Activated CD4-positive, CD25-positive, alpha-beta regulatory T cell treated with anti-CD3 and anti-CD28 coated beads, Interleukin-2, amount 50 U/mL, for 24 hours (primary cell): Measurements from ENCODE around the gene KCNQ5.

ENCODE experiments used
- ATAC-seq, 2 donors: fragments of 150-1000 bp; cut with Tn5 transposase; one replicate each; pipeline ENCODE4 v1.10.0; 2021; ENCODE audit warnings: mild to moderate bottlenecking in 1 of 2, moderate library complexity in 1 of 2

KCNQ5 gene

DNA sequence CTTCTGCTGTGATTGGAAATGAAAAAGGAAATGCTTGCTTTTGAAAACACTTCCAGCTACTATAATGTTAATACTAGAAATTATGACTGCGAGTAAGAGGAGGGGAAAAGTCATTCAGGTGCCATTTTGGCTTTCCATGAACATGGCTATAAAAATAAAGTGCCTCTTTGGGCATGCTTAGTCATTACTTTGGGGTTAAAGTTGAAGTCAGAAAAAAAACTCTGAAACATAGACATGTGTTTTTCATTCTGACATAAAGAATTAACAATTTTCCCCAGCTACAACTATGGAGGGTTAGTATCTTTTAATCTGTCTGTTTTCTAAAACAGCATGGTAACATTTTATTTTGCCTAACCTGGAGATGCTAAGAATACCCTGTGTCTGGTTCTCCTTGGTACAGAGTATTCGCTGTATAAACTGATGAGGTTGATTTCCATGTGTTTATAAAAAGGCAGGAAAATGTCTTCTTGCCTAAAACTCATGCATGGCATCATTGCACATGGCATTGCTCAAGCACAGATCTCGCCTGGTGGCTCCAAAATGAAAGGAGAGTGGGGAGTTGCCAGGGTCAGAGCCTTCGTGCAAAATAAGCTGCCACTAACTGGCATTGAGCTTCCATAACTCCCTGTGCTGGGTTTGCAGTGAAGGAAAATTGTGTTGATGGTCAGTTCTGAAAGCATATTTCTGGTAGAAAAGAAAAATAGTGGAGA is 188.9 kb downstream of the KCNQ5 start:
- ATAC-seq = no peak

DNA sequence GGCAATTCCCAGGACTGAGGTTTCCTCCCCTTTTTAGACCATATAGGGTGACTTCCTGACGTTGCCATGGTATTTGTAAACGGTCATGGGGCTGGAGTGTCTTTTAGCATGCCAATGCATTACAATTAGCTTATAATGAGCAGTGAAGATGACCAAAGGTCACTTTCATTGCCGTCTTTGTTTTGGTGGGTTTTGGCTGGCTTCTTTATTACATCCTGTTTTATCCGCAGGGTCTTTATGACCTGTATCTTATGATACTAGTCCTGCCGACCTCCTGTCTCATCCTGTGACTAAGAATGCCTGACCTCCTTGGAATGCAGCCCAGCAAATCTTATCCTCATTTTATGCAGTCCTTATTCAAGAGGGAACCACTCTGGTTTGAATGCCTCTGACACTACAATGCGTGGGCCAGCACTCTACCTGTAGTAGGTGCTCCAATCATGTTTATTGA is 190.1 kb downstream of the KCNQ5 start:
- no peak for ATAC-seq

DNA sequence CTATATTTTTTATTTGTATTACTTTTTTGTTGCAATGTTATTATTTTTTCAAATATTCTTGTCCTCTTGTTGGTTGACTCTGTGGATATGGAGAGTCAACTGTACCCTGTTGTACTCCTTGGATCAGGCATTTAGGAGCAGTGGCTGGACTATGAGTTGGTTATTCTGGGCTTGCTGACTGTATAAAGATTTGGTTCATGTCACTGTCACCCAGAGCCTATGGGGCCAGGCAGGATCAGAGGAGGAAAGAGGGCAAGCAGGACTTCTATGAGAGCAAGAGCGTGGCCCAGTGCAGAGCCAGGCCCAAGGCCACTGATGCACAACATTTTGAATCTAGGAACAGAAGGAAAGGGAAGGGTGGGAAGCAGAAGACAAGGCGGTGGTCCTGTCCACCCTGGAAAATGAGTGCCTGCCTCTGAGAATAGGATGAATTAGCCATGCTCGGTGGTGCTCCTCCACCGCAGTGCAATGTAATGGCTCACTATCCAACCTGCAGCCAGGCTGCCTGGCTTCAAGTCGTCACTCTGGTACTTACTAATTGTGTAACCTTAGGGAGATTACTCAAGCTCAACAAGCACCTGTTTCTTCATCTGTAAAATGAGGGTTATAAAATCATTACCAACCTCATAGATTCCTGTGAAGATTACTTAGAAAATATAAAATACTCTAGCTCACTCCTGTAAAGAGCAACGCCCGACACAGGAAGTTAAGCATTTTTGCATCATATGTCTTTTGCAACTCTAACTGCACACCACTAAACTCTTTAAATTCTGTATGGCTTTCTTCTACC is 192.1 kb downstream of the KCNQ5 start:
- no peak for ATAC-seq

DNA sequence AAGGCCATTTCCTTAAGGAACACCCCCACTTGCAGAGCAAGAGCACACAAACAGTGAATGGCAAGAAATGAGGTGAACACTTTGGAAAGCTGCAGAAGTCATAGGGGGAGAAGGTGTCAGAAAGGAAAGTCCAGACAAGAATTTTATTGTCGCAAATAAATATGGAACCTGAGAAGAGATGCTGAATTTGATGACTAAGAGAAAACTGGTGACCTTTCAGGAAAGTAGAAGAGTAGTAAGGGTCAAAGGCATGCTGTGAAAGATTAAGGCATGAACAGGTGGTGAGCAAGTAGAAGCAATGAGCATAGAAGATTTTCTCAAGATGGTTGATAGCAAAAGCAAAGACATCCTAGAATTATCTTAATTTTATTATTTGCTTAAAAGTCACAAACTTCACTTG is 194.2 kb downstream of the KCNQ5 start:
- ATAC-seq = no peak

DNA sequence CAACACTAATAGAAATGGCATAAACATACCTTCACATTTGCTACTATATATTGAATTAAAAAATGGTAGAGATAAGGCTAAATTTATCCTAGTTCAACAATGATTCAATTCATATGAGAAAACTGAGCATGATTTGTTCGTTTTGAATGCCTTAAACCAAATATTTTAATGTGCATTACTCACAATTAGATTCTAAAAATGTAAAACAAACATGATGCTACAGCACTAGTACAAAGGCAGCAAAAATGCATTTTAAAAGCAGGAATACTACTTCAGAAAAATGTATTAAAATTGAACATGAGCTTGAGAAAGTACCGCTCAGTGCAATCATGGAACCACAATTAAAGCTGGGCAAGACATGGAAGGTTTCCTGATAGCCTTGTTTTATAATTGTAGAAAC is 195.3 kb downstream of the KCNQ5 start:
- no peak for ATAC-seq

DNA sequence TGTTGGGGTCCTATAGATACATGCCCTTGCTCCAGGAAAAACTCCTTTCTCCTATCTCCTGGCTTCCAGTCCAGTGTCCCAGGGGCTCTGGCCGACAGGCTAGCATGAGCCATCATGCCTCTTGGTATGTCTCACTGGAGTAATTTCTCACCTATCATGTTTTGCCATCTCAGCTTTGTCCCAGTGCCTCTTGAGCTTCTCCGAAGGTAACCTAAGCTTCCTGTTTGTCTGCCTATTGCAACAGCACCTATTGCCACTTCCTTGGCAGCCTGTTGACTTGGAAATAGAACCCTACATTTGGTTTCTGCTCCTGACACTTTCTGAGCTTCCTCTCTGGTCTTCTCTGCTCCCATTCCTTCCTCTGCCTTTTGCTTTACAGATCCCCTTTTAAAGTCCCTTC is 197.7 kb downstream of the KCNQ5 start:
- no peak for ATAC-seq

DNA sequence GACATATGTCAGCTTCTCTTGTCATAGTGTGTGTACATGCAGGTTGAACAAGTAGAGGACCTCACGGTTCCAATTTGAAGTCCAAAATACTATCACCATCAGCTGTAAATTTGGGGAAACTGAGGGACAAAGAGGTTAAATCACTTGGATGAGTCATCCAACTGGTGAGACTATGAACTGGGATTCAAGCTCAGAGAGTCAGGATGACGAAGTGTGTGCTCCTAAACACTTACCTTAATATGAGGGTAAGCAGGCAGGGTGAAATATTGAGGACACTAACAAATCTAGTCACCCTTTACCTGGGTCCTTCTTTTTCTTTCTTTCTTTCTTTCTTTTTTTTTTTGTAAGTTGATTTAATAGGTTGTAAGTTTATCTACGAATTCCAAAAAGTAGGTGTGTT is 198.3 kb downstream of the KCNQ5 start:
- ATAC-seq = no peak

DNA sequence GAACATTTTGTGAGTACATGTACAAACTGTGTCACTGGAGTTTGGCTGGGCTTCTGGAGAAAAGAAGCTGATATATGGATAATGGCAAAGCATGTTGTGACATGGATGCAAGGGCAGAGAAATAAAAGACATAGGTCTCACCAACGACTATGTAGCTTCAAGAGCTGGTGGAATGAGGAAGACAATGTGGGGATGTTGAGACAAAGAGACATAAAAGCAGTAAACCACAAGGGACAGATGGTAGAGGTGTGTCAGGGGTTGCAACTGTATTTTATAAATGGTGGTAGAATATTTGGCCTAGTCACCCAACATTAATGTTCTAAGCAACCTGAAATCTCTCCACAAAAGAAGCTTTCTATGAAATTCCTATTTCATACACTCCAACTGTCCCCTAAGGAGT is 199.0 kb downstream of the KCNQ5 start:
- ATAC-seq = no peak

DNA sequence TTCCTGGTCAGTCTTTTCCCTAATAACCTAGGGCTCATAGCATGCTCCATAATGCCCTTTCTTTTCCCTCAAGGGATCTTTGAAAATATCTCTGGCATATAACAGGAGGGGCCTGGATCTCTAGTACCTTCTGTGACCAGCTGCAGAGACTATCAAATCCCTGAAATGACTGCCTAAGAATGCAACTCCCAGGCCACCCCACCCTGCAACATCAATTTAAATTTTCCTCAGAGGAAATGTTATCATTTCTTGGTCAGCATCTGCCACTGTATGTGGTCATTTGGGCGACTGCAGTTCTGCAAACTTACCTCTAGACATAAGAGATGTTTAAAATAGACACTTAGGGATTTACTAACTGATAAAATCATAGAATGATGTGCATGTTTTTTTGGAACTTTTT is 200.2 kb downstream of the KCNQ5 start:
- ATAC-seq = no peak

DNA sequence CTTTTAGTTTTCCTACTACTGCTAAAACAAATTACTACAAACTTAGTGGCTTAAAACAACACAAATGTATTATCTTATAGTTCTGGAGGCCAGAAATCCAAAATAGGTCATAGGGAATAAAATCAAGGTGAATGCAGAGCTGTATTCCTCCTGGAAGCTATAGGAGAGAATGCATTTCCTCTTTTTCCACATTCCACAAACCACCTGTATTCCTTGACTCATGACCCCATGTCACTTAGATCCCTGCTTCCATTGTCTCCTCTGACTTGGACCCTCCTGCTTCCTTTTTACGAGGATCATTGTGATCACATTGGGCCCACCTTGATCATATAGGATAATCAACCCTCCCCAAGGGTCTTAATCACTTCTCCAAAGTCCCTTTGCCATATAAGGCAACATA is 200.8 kb downstream of the KCNQ5 start:
- no peak for ATAC-seq

DNA sequence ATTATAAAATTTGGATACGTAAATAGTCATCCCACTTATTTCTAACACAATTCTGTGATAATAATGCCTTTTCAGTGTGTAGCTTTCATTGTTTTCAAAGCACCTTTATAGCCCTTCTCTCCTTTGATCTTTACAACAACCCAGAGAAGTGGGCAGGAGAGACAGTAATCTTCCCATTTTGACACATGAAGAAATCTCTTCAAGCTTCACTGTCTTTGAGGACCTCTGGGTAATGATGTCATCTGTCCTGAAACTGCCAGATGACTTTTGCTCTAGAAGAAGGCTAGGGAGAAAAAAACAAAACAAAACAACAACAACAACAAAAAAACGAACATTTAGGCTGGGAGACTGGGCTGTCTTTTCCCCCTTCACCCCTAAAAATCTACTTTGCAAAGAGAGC is 203.0 kb downstream of the KCNQ5 start:
- no peak for ATAC-seq

DNA sequence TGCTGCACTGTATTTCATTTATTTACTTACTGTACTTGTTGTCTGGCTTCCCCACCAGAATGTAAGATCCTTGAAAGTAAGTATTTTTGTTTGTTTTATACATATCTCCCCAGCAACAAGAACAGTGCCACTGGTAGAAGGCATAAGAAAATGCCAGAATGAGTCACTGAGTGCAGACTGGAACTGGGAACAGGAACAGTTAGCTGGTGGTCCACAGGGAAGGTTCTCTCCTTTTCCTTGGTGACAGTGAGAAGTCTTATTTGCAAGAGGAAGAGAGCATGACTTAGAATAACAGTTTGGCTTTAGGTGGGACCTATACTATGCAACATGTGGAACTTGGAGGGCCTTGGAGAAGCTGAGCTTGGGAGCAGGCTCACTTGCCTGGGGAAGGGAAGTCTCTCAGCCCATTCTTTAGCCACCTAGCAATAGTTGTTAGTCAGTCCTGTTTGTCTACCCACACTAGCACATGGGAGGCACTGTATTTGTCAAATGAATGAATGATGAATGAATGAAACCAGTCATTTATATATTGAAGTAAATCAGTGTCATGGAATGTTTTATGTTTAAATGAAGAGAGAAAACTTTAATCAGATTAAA is 203.5 kb downstream of the KCNQ5 start:
- no peak for ATAC-seq

DNA sequence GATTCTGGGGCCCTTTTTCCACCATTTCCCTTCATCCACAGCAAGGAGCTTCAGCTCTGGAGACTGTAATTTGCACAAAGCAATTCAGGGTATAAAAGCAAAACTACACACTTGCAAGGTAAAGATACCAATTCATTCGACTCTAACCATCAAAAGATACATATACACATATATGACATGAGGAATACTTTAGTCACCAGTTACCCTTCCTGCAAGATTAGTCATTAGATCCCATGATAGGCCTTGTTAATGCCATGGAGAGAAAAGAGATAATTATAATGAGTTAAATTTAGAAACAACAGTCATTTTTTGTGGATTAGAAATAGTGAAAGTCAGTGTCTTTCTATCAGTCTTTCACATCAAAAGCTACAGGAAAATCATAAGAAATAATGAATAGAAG is 204.2 kb downstream of the KCNQ5 start:
- peak; percentile 76 to 85 for ATAC-seq

DNA sequence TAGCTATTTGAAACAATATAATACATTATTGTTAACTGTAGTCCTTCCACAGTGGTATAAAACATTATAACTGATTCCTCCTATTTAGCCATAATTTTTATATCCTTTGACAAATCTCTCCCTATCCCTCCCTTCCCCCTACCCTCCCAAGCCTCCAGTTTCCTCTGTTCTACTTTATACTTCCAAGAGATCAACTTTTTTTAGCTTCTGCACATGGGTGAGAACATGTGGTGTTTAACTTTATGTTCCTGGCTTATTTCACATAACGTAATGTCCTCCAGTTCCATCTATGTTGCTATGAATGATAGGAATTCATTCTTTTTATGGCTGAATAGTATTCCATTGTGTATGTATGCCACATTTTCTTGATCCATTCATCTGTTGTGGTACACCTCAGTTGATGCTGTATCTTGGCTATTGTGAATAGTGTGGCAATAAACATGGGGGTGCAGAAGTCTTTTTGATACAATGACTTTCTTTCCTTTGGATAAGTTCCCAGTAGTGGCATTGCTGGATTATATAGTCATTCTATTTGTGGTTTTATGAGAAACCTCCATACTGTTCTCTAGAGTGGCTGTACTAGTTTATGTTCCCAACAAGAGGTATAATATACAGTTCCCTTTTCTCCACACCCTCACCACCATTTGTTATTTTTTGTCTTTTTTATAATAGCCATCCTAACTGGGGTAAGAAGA is 205.0 kb downstream of the KCNQ5 start:
- ATAC-seq = no peak

DNA sequence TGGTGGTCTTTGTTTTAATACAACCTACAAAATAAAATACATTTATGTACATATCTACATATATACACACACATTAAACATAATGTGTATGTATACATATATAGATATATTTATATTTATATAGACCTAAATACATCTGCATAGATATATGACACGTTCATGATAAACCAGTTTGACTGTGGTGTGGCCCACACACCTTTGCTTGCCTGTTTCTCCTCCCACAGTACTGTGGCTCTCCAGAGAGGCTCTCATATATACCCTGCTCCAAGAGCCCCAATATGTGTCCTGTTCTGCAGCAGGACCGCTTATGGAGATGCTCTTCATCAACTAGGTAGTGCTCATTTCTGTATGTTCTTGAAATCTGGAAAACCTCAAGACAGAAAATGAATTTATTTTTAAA is 207.0 kb downstream of the KCNQ5 start:
- no peak for ATAC-seq

DNA sequence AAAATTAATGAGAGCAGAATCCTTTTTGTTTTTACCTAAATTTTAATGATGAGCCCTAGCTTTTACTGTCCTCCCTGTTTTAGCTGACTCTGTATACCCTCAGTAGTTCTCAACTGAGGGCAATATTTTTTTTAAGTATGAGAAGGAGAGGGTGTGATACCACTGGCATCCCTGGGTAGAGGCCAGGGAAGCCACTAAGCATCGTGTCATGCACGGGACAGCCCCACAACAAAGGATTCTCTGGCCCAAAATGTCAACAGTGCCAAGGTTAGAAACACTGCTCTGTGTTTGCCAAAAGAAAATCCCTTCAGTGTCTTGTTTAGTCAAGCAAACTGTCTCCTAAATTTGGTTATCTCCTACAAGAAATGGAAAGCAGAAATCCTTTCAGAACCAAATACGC is 210.4 kb downstream of the KCNQ5 start:
- ATAC-seq = no peak

DNA sequence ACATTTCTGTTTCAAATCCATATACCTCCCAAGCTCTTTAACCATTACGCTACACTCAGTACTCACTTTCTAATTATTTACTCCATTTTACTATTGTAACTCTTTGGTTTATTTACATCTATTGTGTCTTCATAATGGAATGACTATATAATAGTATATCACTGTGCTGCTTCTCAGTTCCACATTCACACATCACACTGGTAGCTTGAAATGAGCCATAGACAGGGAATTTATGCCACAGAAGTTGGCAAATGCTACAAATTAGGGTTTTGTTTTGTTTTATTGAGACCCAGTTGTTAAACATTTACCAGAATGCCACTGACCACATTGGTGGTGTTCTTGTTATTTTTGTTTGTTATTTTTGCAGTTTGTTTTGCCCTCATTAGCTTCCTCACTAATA is 213.9 kb downstream of the KCNQ5 start:
- ATAC-seq = no peak

DNA sequence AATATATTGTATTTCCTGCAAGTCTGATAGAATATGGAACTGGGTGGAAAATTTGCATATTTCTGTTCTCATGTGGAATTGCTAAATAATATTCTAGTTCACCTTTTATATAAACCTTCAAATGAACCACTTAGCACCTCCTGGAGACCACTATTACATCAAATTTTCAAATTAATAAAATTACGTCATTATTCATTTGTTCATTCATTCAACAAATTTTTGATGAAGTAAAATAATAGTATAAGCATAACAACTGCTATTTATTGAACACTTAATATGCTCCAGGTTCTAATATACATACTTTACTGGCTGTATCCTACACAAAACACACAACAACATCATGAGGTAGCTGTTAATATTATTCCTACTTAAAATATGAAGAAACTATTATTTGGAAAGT is 215.1 kb downstream of the KCNQ5 start:
- no peak for ATAC-seq

DNA sequence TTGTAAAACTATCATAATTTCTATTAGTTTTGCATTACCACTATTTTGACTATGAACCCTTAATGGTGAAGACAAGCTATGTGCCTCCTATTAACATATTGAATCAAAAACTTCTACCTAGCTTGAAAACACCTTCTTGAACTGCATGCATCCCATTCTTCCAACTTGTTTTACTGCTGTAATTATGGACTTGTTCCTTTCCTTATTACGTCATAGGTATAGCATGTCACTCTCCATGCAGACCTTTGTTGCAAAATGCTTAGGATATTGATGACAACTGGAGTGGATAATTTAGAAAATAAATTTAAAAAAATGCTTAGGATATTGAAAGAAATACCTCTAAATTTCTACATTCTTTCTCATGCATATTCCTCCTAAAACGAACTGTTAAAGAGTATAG is 219.3 kb downstream of the KCNQ5 start:
- no peak for ATAC-seq

DNA sequence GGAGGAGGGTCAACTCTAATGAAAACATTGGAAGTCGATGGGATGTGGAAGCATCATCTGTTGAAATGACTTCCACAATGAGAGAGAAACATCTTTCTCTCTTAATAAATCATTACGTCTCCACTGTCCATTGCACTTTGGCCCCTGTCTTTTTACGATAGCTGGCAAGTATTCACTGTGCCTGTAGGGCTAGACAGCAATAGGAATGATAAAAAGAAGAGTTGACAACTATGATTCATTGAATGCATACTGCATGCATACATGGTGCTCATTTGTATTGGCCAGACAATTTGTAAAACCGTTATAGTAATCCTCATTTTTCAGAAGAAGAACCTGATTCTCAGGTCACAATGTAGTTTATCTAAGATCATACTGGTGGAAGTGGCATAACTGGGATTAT is 220.3 kb downstream of the KCNQ5 start:
- ATAC-seq = no peak

DNA sequence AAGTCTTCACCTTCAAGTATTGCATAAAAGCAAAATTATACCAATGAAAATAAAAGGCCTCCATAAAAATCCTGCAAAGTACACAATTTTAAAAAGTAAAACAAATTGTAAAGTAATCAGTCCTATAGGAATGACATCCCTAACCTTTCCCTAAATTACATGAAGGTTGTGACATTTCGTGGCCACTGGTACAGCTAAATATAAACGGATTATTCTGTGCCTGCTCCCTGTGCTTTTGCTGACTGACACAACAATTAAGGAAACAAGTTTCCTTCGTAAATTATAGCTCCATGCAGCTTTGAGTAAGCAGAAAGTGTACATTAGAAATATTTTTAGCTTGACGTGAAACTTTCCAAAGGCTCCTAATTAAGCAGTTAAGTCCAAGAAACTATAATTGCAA is 222.8 kb downstream of the KCNQ5 start:
- no peak for ATAC-seq

DNA sequence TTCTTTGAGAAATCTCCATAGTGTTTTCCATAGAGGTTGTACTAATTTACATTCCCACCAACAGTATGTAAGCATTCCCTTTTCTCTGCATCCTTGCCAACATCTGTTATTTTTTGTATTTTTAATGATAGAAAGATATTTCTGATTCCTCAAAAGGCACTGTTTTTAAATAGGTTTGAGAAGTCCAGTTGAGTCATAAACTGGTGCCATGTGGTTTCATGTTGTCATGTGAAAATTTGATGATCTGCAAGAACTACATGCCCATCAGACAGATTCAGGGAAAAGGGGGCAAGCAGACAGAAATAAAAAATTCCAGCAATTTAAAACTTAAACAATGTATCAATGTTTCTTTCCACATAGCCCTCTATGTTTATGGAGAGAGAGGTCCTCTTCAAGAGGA is 227.5 kb downstream of the KCNQ5 start:
- no peak for ATAC-seq

DNA sequence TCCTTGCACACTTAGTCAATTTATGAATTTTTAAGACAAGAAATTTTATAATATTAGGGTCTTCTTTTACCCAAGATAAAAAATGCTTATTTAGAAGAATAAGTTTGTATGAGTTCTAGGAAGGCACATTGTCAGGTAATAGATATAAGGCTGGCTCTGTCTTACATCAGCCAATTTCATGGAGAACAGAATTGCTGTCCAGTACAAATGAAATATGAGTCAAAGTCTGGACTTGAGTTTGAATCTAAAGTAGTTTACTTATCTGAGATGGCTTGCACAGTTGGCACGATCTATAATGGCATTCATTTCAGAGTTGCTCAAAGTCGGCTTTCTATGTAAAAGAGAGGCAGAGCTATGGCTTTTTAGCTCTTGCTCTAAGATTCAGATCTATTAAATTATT is 228.2 kb downstream of the KCNQ5 start:
- no peak for ATAC-seq

DNA sequence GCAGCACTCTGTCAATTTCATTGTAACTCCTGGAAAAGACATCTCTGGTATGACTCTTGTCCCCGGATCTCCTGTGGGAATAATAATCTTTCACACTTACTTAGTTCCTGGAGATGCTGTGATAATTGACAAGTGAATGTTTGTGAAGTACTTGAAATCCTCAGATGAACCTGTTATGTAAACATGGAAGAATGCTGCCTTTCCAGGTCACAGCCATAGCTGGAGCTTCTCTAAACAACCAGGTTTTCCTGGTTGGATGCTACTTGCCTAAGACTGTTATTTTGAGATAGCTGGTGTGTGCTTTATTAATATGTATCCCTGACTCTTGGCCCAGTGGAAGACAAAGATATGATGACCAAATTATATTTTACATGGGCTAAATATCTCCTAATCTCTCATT is 228.6 kb downstream of the KCNQ5 start:
- ATAC-seq = no peak
